NCI-H446 (cell line): Measurements from ENCODE around the gene MTUS2.
"Not testable (repeated sequence)": the region's sequence is repeated elsewhere in the genome, so short reads cannot be mapped to it uniquely, and the experiment has no call there.

Source experiments
- DNase-seq, 2 experiments: peaks; one replicate each; lab custom pipeline; 2025; lab: John Stamatoyannopoulos, UW

The MTUS2 gene

GRCh38 chr13:28958441-28958840 is 138.3 kb downstream of the MTUS2 start:
- no peak for DNase-seq

DNA sequence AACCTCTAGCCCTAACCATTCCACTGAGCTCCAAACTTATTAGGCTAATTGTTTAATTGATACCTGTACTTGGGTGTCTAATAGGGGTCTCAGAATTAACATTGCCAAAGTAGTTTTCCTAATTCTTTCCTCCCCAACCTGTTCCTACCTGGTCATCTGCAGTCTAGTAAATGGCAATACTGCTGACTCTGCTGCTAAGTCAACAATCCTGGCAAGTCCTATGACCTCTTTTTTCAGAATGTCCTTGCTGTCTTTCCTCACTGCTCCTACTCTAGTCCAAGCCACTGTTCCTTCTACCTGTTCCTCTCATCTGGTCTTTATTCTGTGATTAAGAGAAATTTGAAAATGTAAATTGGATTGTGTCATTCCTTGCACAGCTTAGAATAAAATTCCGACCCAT is 143.9 kb downstream of the MTUS2 start:
- no peak for DNase-seq

- no peak for DNase-seq
Measured at GRCh38 chr13:28964803-28965202, 144.7 kb downstream of the MTUS2 start.

GRCh38 chr13:28967029-28967915 is 147.1 kb downstream of the MTUS2 start:
- no peak for DNase-seq

DNA sequence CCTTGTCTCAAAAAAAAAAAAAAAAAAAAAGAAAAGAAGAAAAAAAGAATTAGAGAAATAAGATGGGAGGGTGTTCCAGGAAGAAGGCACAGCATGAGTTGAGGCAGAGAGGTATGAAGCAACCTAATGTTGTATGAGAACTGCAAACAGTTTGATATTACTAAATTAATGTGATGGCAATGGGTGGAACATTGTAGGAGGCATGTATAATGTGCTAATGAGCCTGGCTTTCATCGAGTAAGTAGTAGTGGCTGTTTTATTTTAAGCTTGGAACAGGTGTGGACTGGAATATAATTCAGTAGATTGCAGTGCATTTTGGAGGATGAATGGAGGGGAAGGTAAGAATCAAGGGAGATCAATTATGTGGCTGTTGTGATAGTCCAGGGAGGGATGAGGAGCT is 156.1 kb downstream of the MTUS2 start:
- DNase-seq, result no peak

- DNase-seq, result no peak
Measured at GRCh38 chr13:28976636-28977035, 156.5 kb downstream of the MTUS2 start.

GRCh38 chr13:28978574-28978973 is 158.4 kb downstream of the MTUS2 start:
- no peak for DNase-seq

GRCh38 chr13:28981530-28981929 is 161.4 kb downstream of the MTUS2 start:
- no peak for DNase-seq

DNA sequence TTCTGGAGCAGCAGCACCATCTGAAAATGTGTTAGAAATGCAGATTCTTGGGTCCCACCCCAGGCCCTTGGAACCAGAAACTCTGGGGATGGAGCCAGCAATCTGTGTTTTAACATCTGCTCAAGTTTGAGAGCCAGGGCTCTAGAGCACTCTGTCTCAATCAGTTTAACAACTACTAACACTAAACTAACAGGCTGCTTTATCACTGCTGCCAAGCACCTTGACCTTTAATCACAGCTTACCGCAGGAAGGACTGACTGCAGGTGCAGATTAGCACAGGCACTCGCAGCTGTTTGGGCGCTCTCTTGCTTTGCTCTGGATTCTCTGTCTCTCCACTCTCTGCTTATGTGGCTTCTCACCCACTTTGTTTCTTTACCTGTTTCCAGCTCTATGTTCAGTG is 163.5 kb downstream of the MTUS2 start:
- no peak for DNase-seq

DNA sequence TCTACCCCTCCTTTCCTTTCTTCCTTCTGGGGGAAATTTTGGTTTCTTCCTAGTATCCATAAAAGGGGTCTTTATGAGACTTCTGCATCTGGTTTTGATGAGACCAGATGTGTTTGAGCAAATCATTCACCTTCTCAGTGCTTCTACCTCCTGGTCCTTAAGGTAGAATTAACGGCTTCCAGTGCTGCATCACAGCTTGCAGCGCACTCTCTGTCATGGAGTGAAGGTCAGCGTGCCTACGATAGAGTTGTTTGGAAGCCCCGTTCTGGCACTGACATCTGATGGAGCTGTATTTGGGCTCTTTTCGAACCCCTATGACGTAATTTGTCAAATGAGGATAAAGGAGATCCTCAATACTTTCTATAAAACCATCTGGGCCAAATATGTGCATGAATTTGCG is 164.2 kb downstream of the MTUS2 start:
- DNase-seq, result no peak

GRCh38 chr13:28984825-28985224 is 164.7 kb downstream of the MTUS2 start:
- DNase-seq, result no peak

- DNase-seq, result not testable (repeated sequence)
Measured at GRCh38 chr13:28990378-28990777, 170.2 kb downstream of the MTUS2 start.

- DNase-seq, result no peak
Measured at GRCh38 chr13:28991764-28992163, 171.6 kb downstream of the MTUS2 start.

- no peak for DNase-seq
Measured at GRCh38 chr13:29000826-29001225, 180.7 kb downstream of the MTUS2 start.

GRCh38 chr13:29005035-29005762 is 185.1 kb downstream of the MTUS2 start:
- DNase-seq, result no peak

DNA sequence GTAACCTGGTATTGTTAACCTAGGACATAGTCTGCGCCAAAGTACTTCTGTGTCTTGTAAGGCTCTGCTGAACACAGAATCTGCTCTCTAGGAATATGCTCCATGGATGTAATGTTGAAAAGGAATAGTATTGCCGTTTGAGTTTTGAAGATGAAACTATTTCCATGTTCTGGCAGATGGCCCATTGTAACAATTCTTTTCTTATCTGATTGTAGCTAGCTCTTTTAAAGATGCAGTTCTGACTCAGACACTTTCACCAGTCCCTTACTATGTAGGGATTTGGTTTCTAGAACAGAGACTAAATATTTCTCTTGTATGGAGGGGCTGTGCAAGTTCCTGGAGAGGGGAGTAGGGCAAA is 185.6 kb downstream of the MTUS2 start:
- no peak for DNase-seq

- DNase-seq, result no peak
Measured at GRCh38 chr13:29006359-29006850, 186.3 kb downstream of the MTUS2 start.

DNA sequence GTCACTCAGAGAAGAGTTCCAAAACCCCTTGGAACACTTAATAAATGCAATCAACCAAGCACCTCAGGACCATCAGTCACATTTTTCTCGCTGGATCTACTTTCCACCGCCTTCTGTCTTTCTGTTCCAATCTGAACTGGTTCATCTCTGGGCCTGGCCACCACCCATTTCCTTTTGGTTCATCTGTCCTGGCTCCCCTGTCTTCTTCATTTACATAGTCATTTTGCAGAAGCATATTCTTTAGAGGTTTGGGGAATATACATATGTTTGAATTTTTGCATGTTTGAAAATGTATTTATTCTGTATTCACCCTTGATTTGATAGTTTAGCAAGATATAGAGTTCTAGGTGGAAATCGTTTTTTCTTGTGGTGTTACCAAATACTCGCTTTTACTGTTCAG is 188.2 kb downstream of the MTUS2 start:
- DNase-seq, result no peak

GRCh38 chr13:29020314-29020713 is 200.2 kb downstream of the MTUS2 start:
- no peak for DNase-seq

DNA sequence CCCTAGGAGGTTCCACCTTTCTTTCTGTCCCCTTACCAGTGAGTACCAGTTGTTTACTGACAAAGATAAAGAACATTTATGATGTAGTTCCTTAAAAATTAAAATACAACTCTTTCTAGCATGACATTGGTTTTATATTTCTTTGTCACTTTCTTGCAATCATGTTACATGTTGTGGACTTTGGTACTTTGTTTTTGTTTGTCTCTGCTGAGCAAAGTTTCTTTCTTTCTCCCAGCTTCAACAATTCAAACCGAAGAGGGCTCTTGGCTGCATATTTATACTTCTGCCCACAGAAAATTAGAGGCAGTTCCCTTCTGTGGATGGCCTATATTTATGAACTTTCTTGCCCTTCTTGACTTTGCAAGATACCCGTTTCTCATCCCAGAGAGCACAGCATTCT is 201.2 kb downstream of the MTUS2 start:
- no peak for DNase-seq

DNA sequence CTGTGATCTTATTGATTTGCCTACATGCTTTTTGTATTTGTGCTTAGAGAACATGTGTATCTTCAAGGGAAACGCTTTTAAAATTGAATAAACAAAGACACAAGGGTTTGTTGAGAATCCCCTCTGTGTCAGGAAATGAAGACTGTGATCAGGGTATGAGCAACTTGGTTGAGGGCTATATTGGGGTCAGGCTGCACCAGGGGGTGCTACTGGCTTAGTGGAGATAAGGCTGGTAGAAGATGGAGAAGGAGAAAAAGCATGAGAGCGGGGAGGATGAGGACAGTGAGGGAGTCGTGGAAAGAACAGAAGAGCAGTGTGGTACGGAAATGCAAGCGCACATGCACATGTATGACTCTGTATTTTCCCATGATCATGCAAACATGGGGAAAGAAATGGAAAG is 201.6 kb downstream of the MTUS2 start:
- no peak for DNase-seq

- DNase-seq, result no peak
Measured at GRCh38 chr13:29022410-29022809, 202.3 kb downstream of the MTUS2 start.

DNA sequence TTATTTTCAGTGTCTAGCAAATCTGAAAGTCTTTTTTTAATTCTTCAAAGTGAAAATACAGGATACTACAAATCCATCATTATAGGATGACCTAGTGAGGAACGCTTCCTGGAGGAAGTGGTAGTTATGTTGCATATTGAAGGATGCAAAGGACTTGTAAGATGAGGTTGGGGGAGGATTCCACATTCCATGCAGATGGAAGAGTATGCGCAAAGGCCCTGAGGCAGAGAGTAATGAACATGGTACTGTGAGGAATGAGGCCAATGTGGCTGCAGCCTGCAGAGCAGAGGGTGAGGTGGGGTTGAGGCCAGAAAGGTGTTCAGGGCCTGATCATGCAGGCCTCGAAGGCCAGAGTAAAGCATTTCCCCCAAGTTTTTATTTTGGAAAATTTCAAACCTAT is 202.8 kb downstream of the MTUS2 start:
- DNase-seq, result no peak
